HG02840 (cell line): ENCODE measurements around the gene DEFB132.
A peak's percentile ranks its signal among the peaks of the same experiment; 100 is the strongest.

ENCODE experiments used
- ATAC-seq: cut with Tn5 transposase; IDR thresholded peaks from one replicate; pipeline ENCODE4 v1.9.1; 2021; ENCODE audit warnings: mild to moderate bottlenecking, moderate library complexity, moderate number of reproducible peaks; ENCODE audit not compliant: unreplicated experiment, low FRiP score

Gene DEFB132

GRCh38 chr20:259981-260380, 2.5 kb downstream of the DEFB132 start:
- ATAC-seq = no peak

GRCh38 chr20:263701-264100, 6.2 kb downstream of the DEFB132 start:
- ATAC-seq = no peak

GRCh38 chr20:266596-267562, 9.4 kb downstream of the DEFB132 start:
- peak; percentile 71 for ATAC-seq

- ATAC-seq = no peak
Measured at GRCh38 chr20:270517-270916, 13.0 kb downstream of the DEFB132 start.

- ATAC-seq = no peak
Measured at GRCh38 chr20:271069-271468, 13.5 kb downstream of the DEFB132 start.

- no peak for ATAC-seq
Measured at GRCh38 chr20:271528-271927, 14.0 kb downstream of the DEFB132 start.

- no peak for ATAC-seq
Measured at GRCh38 chr20:272718-273117, 15.2 kb downstream of the DEFB132 start.

GRCh38 chr20:273884-274283, 16.4 kb downstream of the DEFB132 start:
- no peak for ATAC-seq

GRCh38 chr20:275791-276190, 18.3 kb downstream of the DEFB132 start:
- ATAC-seq = no peak

- ATAC-seq = no peak
Measured at GRCh38 chr20:276620-277495, 19.3 kb downstream of the DEFB132 start.

- ATAC-seq = no peak
Measured at GRCh38 chr20:277496-277781, 19.9 kb downstream of the DEFB132 start.

GRCh38 chr20:278181-278580, 20.7 kb downstream of the DEFB132 start:
- no peak for ATAC-seq

- ATAC-seq = no peak
Measured at GRCh38 chr20:278607-279571, 21.4 kb downstream of the DEFB132 start.

GRCh38 chr20:284172-284571, 26.6 kb downstream of the DEFB132 start:
- no peak for ATAC-seq

- ATAC-seq = no peak
Measured at GRCh38 chr20:286508-286907, 29.0 kb downstream of the DEFB132 start.

GRCh38 chr20:288956-289692, 31.6 kb downstream of the DEFB132 start:
- ATAC-seq = no peak

GRCh38 chr20:289693-290083, 32.2 kb downstream of the DEFB132 start:
- no peak for ATAC-seq

- ATAC-seq = peak; percentile 74
Measured at GRCh38 chr20:290084-290831, 32.7 kb downstream of the DEFB132 start, which contains the start of gene C20orf96. C20orf96 (minus strand) TSS chr20:290750; CDS start chr20:290610, 140 bp downstream.

- ATAC-seq = no peak
Measured at GRCh38 chr20:294602-295001, 37.1 kb downstream of the DEFB132 start.
